ENCODE measurements around the gene CPEB1.

DNA sequence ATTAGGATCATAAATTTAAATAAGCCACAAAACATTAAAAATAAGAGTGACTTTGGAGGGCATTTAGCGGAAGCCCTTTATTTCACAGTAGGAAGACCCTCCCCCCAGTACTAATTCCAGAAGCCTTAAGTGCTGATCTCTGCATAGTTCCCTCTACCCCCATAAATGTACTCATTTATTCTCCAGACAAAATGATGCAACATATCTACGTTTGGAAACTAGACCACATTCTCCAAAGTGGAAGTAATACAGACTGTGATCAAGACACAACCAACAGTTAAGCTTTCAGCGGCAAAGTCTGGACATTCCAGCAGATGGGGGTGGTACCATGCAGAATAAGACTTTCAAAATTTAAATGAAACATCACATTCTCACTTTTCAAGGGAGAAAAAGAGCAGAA lies 62.1 kb downstream of the CPEB1 start:
- TF ChIP-seq, protein P1, sequence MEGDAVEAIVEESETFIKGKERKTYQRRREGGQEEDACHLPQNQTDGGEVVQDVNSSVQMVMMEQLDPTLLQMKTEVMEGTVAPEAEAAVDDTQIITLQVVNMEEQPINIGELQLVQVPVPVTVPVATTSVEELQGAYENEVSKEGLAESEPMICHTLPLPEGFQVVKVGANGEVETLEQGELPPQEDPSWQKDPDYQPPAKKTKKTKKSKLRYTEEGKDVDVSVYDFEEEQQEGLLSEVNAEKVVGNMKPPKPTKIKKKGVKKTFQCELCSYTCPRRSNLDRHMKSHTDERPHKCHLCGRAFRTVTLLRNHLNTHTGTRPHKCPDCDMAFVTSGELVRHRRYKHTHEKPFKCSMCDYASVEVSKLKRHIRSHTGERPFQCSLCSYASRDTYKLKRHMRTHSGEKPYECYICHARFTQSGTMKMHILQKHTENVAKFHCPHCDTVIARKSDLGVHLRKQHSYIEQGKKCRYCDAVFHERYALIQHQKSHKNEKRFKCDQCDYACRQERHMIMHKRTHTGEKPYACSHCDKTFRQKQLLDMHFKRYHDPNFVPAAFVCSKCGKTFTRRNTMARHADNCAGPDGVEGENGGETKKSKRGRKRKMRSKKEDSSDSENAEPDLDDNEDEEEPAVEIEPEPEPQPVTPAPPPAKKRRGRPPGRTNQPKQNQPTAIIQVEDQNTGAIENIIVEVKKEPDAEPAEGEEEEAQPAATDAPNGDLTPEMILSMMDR (IDR thresholded peaks at IDR 0.05; ENCODE audit: insufficient read depth, low read length, poor library complexity, severe bottlenecking), result no peak
- TF ChIP-seq EZH2phosphoT487 (conservative IDR thresholded peaks at IDR 0.05; ENCODE audit: low read length), result no peak

Measured in SU-DHL-6 (cell line).